ENCODE data around the gene CSAD. TPM values are rescaled to one million over a fixed set of nuclear protein-coding genes. Genes with fewer than 3 reads are reported as not detected.
"Not testable (repeated sequence)": the region's sequence is repeated elsewhere in the genome, so short reads cannot be mapped to it uniquely, and the experiment has no call there.

The CSAD gene
- total RNA-seq, 1 experiment from 2014 or later: 12.2 TPM

GRCh38 chr12:53208435-53208834, 27.7 kb upstream of the CSAD start:
- intact Hi-C loops (cut with micrococcal nuclease; ENCODE audit: unreplicated experiment): no loop called here
- H3K4me3 Mint-ChIP-seq (ENCODE audit: low read depth, unreplicated experiment): no peak overlapping the region
- peaks cover 22% of the 10 kb centered on the region for H3K36me3 Mint-ChIP-seq (ENCODE audit: insufficient read depth, unreplicated experiment)
- no peaks in the 10 kb centered on the region for H3K27me3 Mint-ChIP-seq (ENCODE audit: unreplicated experiment)
- TF ChIP-seq, protein P1, sequence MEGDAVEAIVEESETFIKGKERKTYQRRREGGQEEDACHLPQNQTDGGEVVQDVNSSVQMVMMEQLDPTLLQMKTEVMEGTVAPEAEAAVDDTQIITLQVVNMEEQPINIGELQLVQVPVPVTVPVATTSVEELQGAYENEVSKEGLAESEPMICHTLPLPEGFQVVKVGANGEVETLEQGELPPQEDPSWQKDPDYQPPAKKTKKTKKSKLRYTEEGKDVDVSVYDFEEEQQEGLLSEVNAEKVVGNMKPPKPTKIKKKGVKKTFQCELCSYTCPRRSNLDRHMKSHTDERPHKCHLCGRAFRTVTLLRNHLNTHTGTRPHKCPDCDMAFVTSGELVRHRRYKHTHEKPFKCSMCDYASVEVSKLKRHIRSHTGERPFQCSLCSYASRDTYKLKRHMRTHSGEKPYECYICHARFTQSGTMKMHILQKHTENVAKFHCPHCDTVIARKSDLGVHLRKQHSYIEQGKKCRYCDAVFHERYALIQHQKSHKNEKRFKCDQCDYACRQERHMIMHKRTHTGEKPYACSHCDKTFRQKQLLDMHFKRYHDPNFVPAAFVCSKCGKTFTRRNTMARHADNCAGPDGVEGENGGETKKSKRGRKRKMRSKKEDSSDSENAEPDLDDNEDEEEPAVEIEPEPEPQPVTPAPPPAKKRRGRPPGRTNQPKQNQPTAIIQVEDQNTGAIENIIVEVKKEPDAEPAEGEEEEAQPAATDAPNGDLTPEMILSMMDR (IDR thresholded peaks at IDR 0.05; ENCODE audit: unreplicated experiment): no peak
- no peak overlapping the region for H3K27ac Mint-ChIP-seq (ENCODE audit: unreplicated experiment)
- CTCF ChIA-PET: no interaction called here
- DNase-seq: no peak
- BruUV-seq (replicated peaks): no TSS peak
- peaks cover 10% of the 10 kb centered on the region for H3K4me1 Mint-ChIP-seq (ENCODE audit: low read depth, unreplicated experiment)
- H3K9me3 Mint-ChIP-seq (ENCODE audit: low read depth, unreplicated experiment): no peaks in the 10 kb centered on the region

DNA sequence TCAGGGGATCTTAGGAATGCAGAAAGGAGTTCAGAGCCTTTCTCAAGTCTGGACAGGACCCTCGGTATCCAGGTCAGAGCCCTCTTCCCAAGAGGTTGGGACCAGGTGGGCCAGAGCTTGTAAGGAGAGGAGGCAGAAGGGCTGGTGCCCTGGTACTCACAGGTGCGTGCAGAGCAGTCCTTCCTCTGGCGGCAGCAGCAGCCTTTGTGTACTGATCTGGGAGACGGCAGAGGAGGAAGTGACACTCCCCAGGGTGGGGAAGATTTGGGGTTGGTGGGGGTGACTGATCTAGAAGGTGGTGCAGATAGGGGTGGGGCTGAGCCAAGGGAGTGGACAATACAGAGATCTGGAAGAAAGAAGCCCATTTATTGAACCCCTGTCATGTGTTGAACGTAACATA, 26.3 kb upstream of the CSAD start, which contains the start of gene ITGB7:
TSS of gene ITGB7 (minus strand) at position 210 of the 400 bp plus-strand sequence. CDS start 6,808 bp downstream, outside the sequence.
- BruUV-seq (replicated peaks): no TSS peak
- no peak for DNase-seq
- intact Hi-C loops (cut with micrococcal nuclease; ENCODE audit: unreplicated experiment): no loop called here
- no peaks in the 10 kb centered on the region for H3K9me3 Mint-ChIP-seq (ENCODE audit: low read depth, unreplicated experiment)
- no peaks in the 10 kb centered on the region for H3K27me3 Mint-ChIP-seq (ENCODE audit: unreplicated experiment)
- no peak within 1 kb of the TSS for H3K27ac Mint-ChIP-seq (ENCODE audit: unreplicated experiment)
- TF ChIP-seq, protein P1 (IDR thresholded peaks at IDR 0.05; ENCODE audit: unreplicated experiment): no peak
- CTCF ChIA-PET: interaction anchor here (0.6 kb wide), 1 partner anchor 26 kb away, joined by 3 read pairs; no protein-coding TSS in a partner anchor
- H3K36me3 Mint-ChIP-seq (ENCODE audit: insufficient read depth, unreplicated experiment): peaks cover 19% of the 10 kb centered on the region
- H3K4me3 Mint-ChIP-seq (ENCODE audit: low read depth, unreplicated experiment): no peak within 1 kb of the TSS
- H3K4me1 Mint-ChIP-seq (ENCODE audit: low read depth, unreplicated experiment): peaks cover 10% of the 10 kb centered on the region

DNA sequence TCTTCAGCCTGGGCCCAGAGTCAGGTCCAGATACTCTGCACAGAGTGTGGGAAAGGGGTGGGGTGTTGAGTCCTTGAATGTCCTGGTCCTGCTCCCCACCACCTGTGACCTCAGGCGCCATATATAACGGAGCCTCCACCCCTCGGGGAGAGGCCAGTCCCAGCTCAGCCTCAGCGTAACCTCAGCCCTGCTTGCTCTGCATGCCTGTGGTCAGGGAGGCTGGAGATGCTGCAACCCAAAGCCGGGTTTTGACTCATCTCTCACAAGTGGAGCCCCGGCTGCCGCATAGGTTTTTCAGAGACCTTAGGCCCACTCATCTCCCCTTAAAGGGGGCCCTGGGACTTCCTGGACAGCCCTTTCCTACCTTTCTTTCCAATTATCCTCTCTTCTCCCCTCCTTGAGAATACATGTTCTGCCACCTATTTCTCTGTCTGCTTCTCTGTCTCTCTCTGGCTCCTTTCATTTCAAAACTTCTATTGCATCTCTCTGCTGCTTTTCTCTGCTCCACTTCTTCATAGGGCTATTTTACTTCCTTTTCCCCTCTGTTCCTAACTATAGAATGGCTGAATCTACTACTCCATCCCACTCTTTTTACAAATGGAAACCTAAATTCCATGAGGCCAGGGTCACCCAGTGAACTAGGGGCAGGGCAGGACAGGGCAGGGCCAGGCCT, 25.2 kb upstream of the CSAD start:
- Mint-ChIP-seq H3K4me1 (ENCODE audit: low read depth, unreplicated experiment) (peaks cover 10% of the 10 kb centered on the region), H3K27ac (ENCODE audit: unreplicated experiment) (no peak overlapping the region), H3K9me3 (ENCODE audit: low read depth, unreplicated experiment) (no peaks in the 10 kb centered on the region), H3K27me3 (ENCODE audit: unreplicated experiment) (no peaks in the 10 kb centered on the region), H3K36me3 (ENCODE audit: insufficient read depth, unreplicated experiment) (peaks cover 11% of the 10 kb centered on the region), H3K4me3 (ENCODE audit: low read depth, unreplicated experiment) (no peak overlapping the region)
- TF ChIP-seq, protein P1 (IDR thresholded peaks at IDR 0.05; ENCODE audit: unreplicated experiment): no peak
- intact Hi-C loops (cut with micrococcal nuclease; ENCODE audit: unreplicated experiment): no loop called here
- DNase-seq: no peak
- CTCF ChIA-PET: no interaction called here
- no TSS peak for BruUV-seq (replicated peaks)

- no TSS peak for BruUV-seq (replicated peaks)
- H3K4me3 Mint-ChIP-seq (ENCODE audit: low read depth, unreplicated experiment): no peak overlapping the region
- intact Hi-C loops (cut with micrococcal nuclease; ENCODE audit: unreplicated experiment): no loop called here
- H3K9me3 Mint-ChIP-seq (ENCODE audit: low read depth, unreplicated experiment): no peaks in the 10 kb centered on the region
- H3K4me1 Mint-ChIP-seq (ENCODE audit: low read depth, unreplicated experiment): peaks cover 10% of the 10 kb centered on the region
- no peak for DNase-seq
- H3K27me3 Mint-ChIP-seq (ENCODE audit: unreplicated experiment): peaks cover 13% of the 10 kb centered on the region
- CTCF ChIA-PET: no interaction called here
- TF ChIP-seq, protein P1 (IDR thresholded peaks at IDR 0.05; ENCODE audit: unreplicated experiment): no peak
- peaks cover 11% of the 10 kb centered on the region for H3K36me3 Mint-ChIP-seq (ENCODE audit: insufficient read depth, unreplicated experiment)
- no peak overlapping the region for H3K27ac Mint-ChIP-seq (ENCODE audit: unreplicated experiment)
These were observed 23.6 kb upstream of the CSAD start for GRCh38 chr12:53204351-53204750.

DNA sequence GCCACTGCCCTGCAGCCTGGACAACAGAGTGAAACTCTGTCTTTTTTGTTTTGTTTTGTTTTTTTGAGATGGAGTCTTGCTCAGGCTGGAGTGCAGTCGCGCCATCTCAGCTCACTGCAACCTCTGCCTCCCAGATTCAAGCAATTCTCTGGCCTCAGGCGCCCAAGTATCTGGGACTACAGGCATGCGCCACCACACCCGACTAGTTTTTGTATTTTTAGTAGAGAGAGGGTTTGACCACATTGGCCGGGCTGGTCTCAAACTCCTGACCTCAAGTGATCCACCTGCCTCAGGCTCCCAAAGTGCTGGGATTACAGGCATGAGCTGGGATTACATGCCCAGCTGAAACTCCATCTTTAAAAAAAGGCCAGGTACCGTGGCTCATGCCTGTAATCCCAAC, 21.6 kb upstream of the CSAD start:
- BruUV-seq (replicated peaks); H3K36me3 Mint-ChIP-seq (ENCODE audit: insufficient read depth, unreplicated experiment); H3K27ac Mint-ChIP-seq (ENCODE audit: unreplicated experiment); CTCF ChIA-PET; intact Hi-C loops (cut with micrococcal nuclease; ENCODE audit: unreplicated experiment); DNase-seq; H3K9me3 Mint-ChIP-seq (ENCODE audit: low read depth, unreplicated experiment); H3K4me1 Mint-ChIP-seq (ENCODE audit: low read depth, unreplicated experiment); H3K4me3 Mint-ChIP-seq (ENCODE audit: low read depth, unreplicated experiment): not testable (repeated sequence)
- peaks cover 30% of the 10 kb centered on the region for H3K27me3 Mint-ChIP-seq (ENCODE audit: unreplicated experiment)
